ENCODE results near the gene BTBD18. TPM values are rescaled to one million over a fixed set of nuclear protein-coding genes. Genes with fewer than 3 reads are reported as not detected.

The BTBD18 gene
- total and polyA plus RNA-seq, 2 of the 13 experiments (the other 11 are each of a cell fraction or from before 2014, with no cell fraction given): not detected

GRCh38 chr11:57741132-57742086 lies 10.2 kb downstream of the BTBD18 start, which contains the start of gene SELENOH (continued):
- TF ChIP-seq HMG20B (CRISPR knock-in tag; conservative IDR thresholded peaks at IDR 0.05) (0 out of 2 replicates have a peak, but pooled peaks have one; percentile 19), NFKB2 (CRISPR knock-in tag; IDR thresholded peaks at IDR 0.05; ENCODE audit: borderline replicate concordance) (no peak), TAF15 (IDR thresholded peaks at IDR 0.05; ENCODE audit: low read depth, low read length, poor library complexity, severe bottlenecking) (peak; percentile 52), HIVEP1 (CRISPR knock-in tag; IDR thresholded peaks at IDR 0.05) (peak; percentile 50; the same call in 1 of the 2 replicates), ZIK1 (CRISPR knock-in tag; IDR thresholded peaks at IDR 0.05; ENCODE audit: borderline replicate concordance, low read depth) (peak; percentile 83; the same call in 1 of the 2 replicates), MATR3 (CRISPR knock-in tag; IDR thresholded peaks at IDR 0.05) (no peak), ARID4A (CRISPR knock-in tag; IDR thresholded peaks at IDR 0.05; ENCODE audit: borderline replicate concordance) (peak; percentile 95), CENPT (CRISPR knock-in tag; IDR thresholded peaks at IDR 0.05; ENCODE audit: low read depth) (0 out of 2 replicates have a peak, but pooled peaks have one; percentile 70), ZC3H13 (CRISPR knock-in tag; IDR thresholded peaks at IDR 0.05) (0 out of 2 replicates have a peak, but pooled peaks have one; percentile 68), ZSCAN31 (CRISPR knock-in tag; IDR thresholded peaks at IDR 0.05; ENCODE audit: low read depth) (peak; percentile 84; the same call in 1 of the 2 replicates), ZNF350 (CRISPR knock-in tag; IDR thresholded peaks at IDR 0.05; ENCODE audit: borderline replicate concordance, low read depth) (peak; percentile 80), RAD21 (CRISPR knock-in tag; IDR thresholded peaks at IDR 0.05) (peak; percentile 53), SOX5 (CRISPR knock-in tag; IDR thresholded peaks at IDR 0.05; ENCODE audit: borderline replicate concordance) (peak; percentile 47; the same call in 1 of the 2 replicates)
- TF ChIP-seq, protein P1, sequence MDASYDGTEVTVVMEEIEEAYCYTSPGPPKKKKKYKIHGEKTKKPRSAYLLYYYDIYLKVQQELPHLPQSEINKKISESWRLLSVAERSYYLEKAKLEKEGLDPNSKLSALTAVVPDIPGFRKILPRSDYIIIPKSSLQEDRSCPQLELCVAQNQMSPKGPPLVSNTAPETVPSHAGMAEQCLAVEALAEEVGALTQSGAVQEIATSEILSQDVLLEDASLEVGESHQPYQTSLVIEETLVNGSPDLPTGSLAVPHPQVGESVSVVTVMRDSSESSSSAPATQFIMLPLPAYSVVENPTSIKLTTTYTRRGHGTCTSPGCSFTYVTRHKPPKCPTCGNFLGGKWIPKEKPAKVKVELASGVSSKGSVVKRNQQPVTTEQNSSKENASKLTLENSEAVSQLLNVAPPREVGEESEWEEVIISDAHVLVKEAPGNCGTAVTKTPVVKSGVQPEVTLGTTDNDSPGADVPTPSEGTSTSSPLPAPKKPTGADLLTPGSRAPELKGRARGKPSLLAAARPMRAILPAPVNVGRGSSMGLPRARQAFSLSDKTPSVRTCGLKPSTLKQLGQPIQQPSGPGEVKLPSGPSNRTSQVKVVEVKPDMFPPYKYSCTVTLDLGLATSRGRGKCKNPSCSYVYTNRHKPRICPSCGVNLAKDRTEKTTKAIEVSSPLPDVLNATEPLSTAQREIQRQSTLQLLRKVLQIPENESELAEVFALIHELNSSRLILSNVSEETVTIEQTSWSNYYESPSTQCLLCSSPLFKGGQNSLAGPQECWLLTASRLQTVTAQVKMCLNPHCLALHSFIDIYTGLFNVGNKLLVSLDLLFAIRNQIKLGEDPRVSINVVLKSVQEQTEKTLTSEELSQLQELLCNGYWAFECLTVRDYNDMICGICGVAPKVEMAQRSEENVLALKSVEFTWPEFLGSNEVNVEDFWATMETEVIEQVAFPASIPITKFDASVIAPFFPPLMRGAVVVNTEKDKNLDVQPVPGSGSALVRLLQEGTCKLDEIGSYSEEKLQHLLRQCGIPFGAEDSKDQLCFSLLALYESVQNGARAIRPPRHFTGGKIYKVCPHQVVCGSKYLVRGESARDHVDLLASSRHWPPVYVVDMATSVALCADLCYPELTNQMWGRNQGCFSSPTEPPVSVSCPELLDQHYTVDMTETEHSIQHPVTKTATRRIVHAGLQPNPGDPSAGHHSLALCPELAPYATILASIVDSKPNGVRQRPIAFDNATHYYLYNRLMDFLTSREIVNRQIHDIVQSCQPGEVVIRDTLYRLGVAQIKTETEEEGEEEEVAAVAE (CRISPR knock-in tag; IDR thresholded peaks at IDR 0.05; ENCODE audit: borderline replicate concordance): peak; percentile 66; the same call in 1 of the 2 replicates
- TF ChIP-seq, protein P2, sequence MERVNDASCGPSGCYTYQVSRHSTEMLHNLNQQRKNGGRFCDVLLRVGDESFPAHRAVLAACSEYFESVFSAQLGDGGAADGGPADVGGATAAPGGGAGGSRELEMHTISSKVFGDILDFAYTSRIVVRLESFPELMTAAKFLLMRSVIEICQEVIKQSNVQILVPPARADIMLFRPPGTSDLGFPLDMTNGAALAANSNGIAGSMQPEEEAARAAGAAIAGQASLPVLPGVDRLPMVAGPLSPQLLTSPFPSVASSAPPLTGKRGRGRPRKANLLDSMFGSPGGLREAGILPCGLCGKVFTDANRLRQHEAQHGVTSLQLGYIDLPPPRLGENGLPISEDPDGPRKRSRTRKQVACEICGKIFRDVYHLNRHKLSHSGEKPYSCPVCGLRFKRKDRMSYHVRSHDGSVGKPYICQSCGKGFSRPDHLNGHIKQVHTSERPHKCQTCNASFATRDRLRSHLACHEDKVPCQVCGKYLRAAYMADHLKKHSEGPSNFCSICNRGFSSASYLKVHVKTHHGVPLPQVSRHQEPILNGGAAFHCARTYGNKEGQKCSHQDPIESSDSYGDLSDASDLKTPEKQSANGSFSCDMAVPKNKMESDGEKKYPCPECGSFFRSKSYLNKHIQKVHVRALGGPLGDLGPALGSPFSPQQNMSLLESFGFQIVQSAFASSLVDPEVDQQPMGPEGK (CRISPR knock-in tag; IDR thresholded peaks at IDR 0.05): no peak

Measured in HepG2 (cell line).